H1 (cell line): Measurements from ENCODE around the gene ARF6. TPM values are rescaled to one million over a fixed set of nuclear protein-coding genes. Genes with fewer than 3 reads are reported as not detected.

Experiments used
- CTCF ChIA-PET: fragments of 300-600 bp; sonication (Branson Sonifier 250); formaldehyde crosslinking; loops from one replicate; lab custom pipeline; 2021; ENCODE audit not compliant: partially characterized antibody; lab: Charles Lee
- POLR2A ChIA-PET: fragments of 300-600 bp; sonication (Branson Sonifier 250); formaldehyde crosslinking; loops from one replicate; lab custom pipeline; 2021; ENCODE audit warnings: inconsistent platforms; ENCODE audit not compliant: partially characterized antibody; lab: Charles Lee
- DNase-seq, 2 experiments: peaks; one replicate each; pipeline versions ENCODE4 v3.0.0 to v3.0.0-alpha.2; 2010 to 2022; ENCODE audit warnings: low spot score in 2 of 2, low read depth in 1 of 2, mixed read lengths in 1 of 2
- FAIRE-seq: peaks from 2 replicates; lab custom pipeline; 2011; peaks lifted over from hg19 to GRCh38; lab: Jason Lieb, UNC
- H2AFZ ChIP-seq: 2 replicates; pipeline ENCODE4 v1.8.1; 2012; ENCODE audit warnings: low read length, inconsistent platforms
- H2AK5ac ChIP-seq: 2 replicates; pipeline ENCODE4 v1.6.1; 2013; ENCODE audit warnings: low read depth, low read length
- H2BK120ac ChIP-seq: replicated peaks from 2 replicates; pipeline ENCODE3; 2013; ENCODE audit warnings: low read depth, low read length, inconsistent platforms
- H2BK12ac ChIP-seq: 2 replicates; pipeline ENCODE4 v1.6.1; 2013; ENCODE audit warnings: low read depth, low read length
- H2BK15ac ChIP-seq: 2 replicates; pipeline ENCODE4 v1.6.1; 2013; ENCODE audit warnings: low read length
- H2BK20ac ChIP-seq: 2 replicates; pipeline ENCODE4 v1.6.1; 2013; ENCODE audit warnings: low read length
- H2BK5ac ChIP-seq: 2 replicates; pipeline ENCODE4 v1.6.1; 2013; ENCODE audit warnings: low read depth, low read length
- H3K14ac ChIP-seq: 2 replicates; pipeline ENCODE4 v1.6.1; 2013; ENCODE audit warnings: inconsistent platforms; ENCODE audit not compliant: insufficient read length
- H3K18ac ChIP-seq: 2 replicates; pipeline ENCODE4 v1.6.1; 2013; ENCODE audit warnings: low read length; ENCODE audit errors: extremely low read depth
- H3K23ac ChIP-seq: 2 replicates; pipeline ENCODE4 v1.6.1; 2013; ENCODE audit warnings: inconsistent platforms; ENCODE audit not compliant: insufficient read length
- H3K23me2 ChIP-seq: 2 replicates; pipeline ENCODE4 v1.6.1; 2013; ENCODE audit warnings: low read depth, low read length
- H3K27ac ChIP-seq: 2 replicates; pipeline ENCODE4 v1.6.1; 2011; ENCODE audit warnings: low read depth, low read length, inconsistent platforms
- H3K27me3 ChIP-seq, 4 experiments: replicated peaks in 1 of 4; 1 replicate in 1 of 4; 2 replicates in 3 of 4; pipeline versions ENCODE4 v1.6.1 to v1.8.1; 2011 to 2013; ENCODE audit warnings: low read length in 3 of 4, mild to moderate bottlenecking in 3 of 4, inconsistent platforms in 2 of 4, mixed read lengths in 2 of 4, moderate library complexity in 1 of 4; ENCODE audit not compliant: control insufficient read depth in 3 of 4, insufficient read depth in 3 of 4; ENCODE audit errors: extremely low read depth in 1 of 4
- H3K36me3 ChIP-seq, 4 experiments: 2 replicates each; pipeline versions ENCODE4 v1.6.1 to v1.8.1; 2011 to 2013; ENCODE audit warnings: mild to moderate bottlenecking in 4 of 4, low read length in 3 of 4, moderate library complexity in 2 of 4, control low read depth in 1 of 4, inconsistent platforms in 1 of 4; ENCODE audit not compliant: insufficient read depth in 4 of 4, control insufficient read depth in 2 of 4
- H3K4ac ChIP-seq: replicated peaks from 2 replicates; pipeline ENCODE3; 2013; ENCODE audit warnings: low read length, low read depth, mixed read lengths, inconsistent platforms; ENCODE audit not compliant: insufficient read length
- H3K4me1 ChIP-seq, 4 experiments: replicated peaks in 1 of 4; 1 replicate in 1 of 4; 2 replicates in 3 of 4; pipeline versions ENCODE4 v1.6.1 to v1.8.1; 2011 to 2013; ENCODE audit warnings: low read length in 3 of 4, inconsistent platforms in 2 of 4, mixed read lengths in 1 of 4; ENCODE audit not compliant: insufficient read depth in 4 of 4, control insufficient read depth in 3 of 4
- H3K4me2 ChIP-seq, 2 experiments: 2 replicates each; pipeline versions ENCODE4 v1.6.1 to v1.8.1; 2011 to 2013; ENCODE audit warnings: low read depth in 2 of 2, low read length in 2 of 2, control low read depth in 1 of 2, inconsistent platforms in 1 of 2, mild to moderate bottlenecking in 1 of 2; ENCODE audit not compliant: insufficient read depth in 1 of 2
- H3K4me3 ChIP-seq, 4 experiments: fragments of 200-600, 300-600 bp in 1 of 4; sonication (generic), shearing (Covaris generic), sonication (Bioruptor Twin) in 1 of 4; 2 replicates each; pipeline versions ENCODE4 v1.5.1 to v1.8.1; 2011 to 2016; ENCODE audit warnings: low read length in 4 of 4, low read depth in 3 of 4, control low read depth in 2 of 4, inconsistent platforms in 2 of 4, mild to moderate bottlenecking in 2 of 4, mixed read lengths in 1 of 4, moderate library complexity in 1 of 4; ENCODE audit not compliant: insufficient read depth in 2 of 4; ENCODE audit errors: extremely low read depth in 1 of 4
- H3K56ac ChIP-seq: replicated peaks from 2 replicates; pipeline ENCODE3; 2013; ENCODE audit warnings: low read depth, mild to moderate bottlenecking, mixed read lengths, low read length, inconsistent platforms; ENCODE audit not compliant: insufficient read length
- H3K79me1 ChIP-seq: 2 replicates; pipeline ENCODE4 v1.6.1; 2013; ENCODE audit warnings: low read depth, low read length, control low read depth
- H3K79me2 ChIP-seq, 2 experiments: 2 replicates each; pipeline versions ENCODE4 v1.6.1 to v1.8.1; 2012 to 2013; ENCODE audit warnings: low read length in 2 of 2, mild to moderate bottlenecking in 2 of 2, inconsistent platforms in 1 of 2; ENCODE audit not compliant: insufficient read depth in 2 of 2, control insufficient read depth in 1 of 2
- H3K9ac ChIP-seq, 4 experiments: replicated peaks in 1 of 4; 1 replicate in 1 of 4; 2 replicates in 3 of 4; pipeline versions ENCODE4 v1.6.1 to v1.8.1; 2011 to 2013; ENCODE audit warnings: low read depth in 3 of 4, low read length in 3 of 4, control low read depth in 2 of 4, mild to moderate bottlenecking in 2 of 4, moderate library complexity in 2 of 4, inconsistent platforms in 1 of 4; ENCODE audit errors: extremely low read depth in 1 of 4
- H3K9me3 ChIP-seq, 2 experiments: 2 replicates each; pipeline versions ENCODE4 v1.6.1 to v1.8.1; 2012 to 2013; ENCODE audit warnings: mild to moderate bottlenecking in 2 of 2, moderate library complexity in 2 of 2, control low read depth in 1 of 2, inconsistent platforms in 1 of 2, low read depth in 1 of 2, low read length in 1 of 2, mixed read lengths in 1 of 2; ENCODE audit not compliant: insufficient read depth in 2 of 2
- H4K20me1 ChIP-seq, 2 experiments: replicated peaks in 1 of 2; 2 replicates each; pipeline versions ENCODE3 to v1.8.1; 2011 to 2013; ENCODE audit warnings: inconsistent platforms in 2 of 2, low read length in 2 of 2, mild to moderate bottlenecking in 1 of 2; ENCODE audit not compliant: insufficient read depth in 2 of 2, control insufficient read depth in 1 of 2
- H4K5ac ChIP-seq: 2 replicates; pipeline ENCODE4 v1.6.1; 2013; ENCODE audit warnings: low read length, low read depth, mixed read lengths, inconsistent platforms; ENCODE audit not compliant: insufficient read length
- H4K8ac ChIP-seq: 2 replicates; pipeline ENCODE4 v1.8.0; 2013; ENCODE audit warnings: mild to moderate bottlenecking, moderate library complexity, low read length, inconsistent platforms; ENCODE audit not compliant: insufficient read depth; ENCODE audit errors: extremely low read depth
- H4K91ac ChIP-seq: replicated peaks from 2 replicates; pipeline ENCODE3; 2013; ENCODE audit warnings: low read length, mixed read lengths, inconsistent platforms; ENCODE audit not compliant: insufficient read length
- ATF2 ChIP-seq: IDR thresholded peaks from 2 replicates; pipeline ENCODE4 v1.6.1; 2012; ENCODE audit warnings: low read length, inconsistent platforms
- BACH1 ChIP-seq: IDR thresholded peaks from 2 replicates; pipeline ENCODE4 v1.6.1; 2012; ENCODE audit warnings: low read length, improper control_type of control experiment
- BCL11A ChIP-seq, 2 experiments: IDR thresholded peaks; one replicate each; pipeline ENCODE4 v1.6.1; 2011; ENCODE audit warnings: low read depth in 2 of 2, low read length in 2 of 2, mild to moderate bottlenecking in 2 of 2
- CEBPB ChIP-seq: IDR thresholded peaks from 2 replicates; pipeline ENCODE4 v1.6.1; 2012; ENCODE audit warnings: low read depth, low read length
- CTBP2 ChIP-seq: IDR thresholded peaks from 2 replicates; pipeline ENCODE4 v1.7.0; 2011; ENCODE audit warnings: borderline replicate concordance, mild to moderate bottlenecking, moderate library complexity, mixed read lengths, low read length; ENCODE audit not compliant: insufficient read depth, insufficient read length
- FOSL1 ChIP-seq: IDR thresholded peaks from 2 replicates; pipeline ENCODE4 v1.6.1; 2011; ENCODE audit warnings: mild to moderate bottlenecking, low read depth, low read length, moderate library complexity; ENCODE audit not compliant: insufficient read depth
- HDAC6 ChIP-seq: IDR thresholded peaks from one replicate; pipeline ENCODE4 v1.7.1; 2012; ENCODE audit warnings: low read depth, mild to moderate bottlenecking, inconsistent platforms, low read length, moderate library complexity
- SRF ChIP-seq: IDR thresholded peaks from 2 replicates; pipeline ENCODE4 v1.6.1; 2011; ENCODE audit warnings: mild to moderate bottlenecking, low read depth, low read length, moderate library complexity
- WGBS, 2 experiments: shearing (Covaris generic) in 1 of 2; methylation state at CpG; one replicate each; pipeline versions ENCODE4 v1.1.6 to v1.1.7; 2013 to 2015; ENCODE audit warnings: low lambda C conversion rate in 2 of 2, mixed read lengths in 2 of 2, inconsistent platforms in 1 of 2, low coverage in 1 of 2, missing lambda C conversion rate in 1 of 2; ENCODE audit not compliant: insufficient replicate concordance in 2 of 2, insufficient coverage in 1 of 2, insufficient read length in 1 of 2; ENCODE audit errors: extremely low coverage in 1 of 2, missing lambda C conversion rate in 1 of 2; 5-methylcytosine and 5-hydroxymethylcytosine counted together
- polyA plus RNA-seq, 7 experiments: library from polyadenylated mRNA; depleted of rRNA in 3 of 7; stranded (reverse) in 5 of 7; unstranded in 2 of 7; fragments of >200 nt in 5 of 7; fragments of 200-250 nt in 2 of 7; gene quantifications; 1 replicate in 5 of 7; 2 replicates in 1 of 7; 4 replicates in 1 of 7; pipeline versions ENCODE4 v1.2.1 to v1.2.3, GENCODE V29; 2011 to 2013; ENCODE audit warnings: missing spikeins in 2 of 7, mixed read lengths in 2 of 7
- total RNA-seq: library from RNA; stranded (reverse); fragmentation: NEBNext Ultra II Directional; extraction: Animal tissue kit (Norgen Biotek cat#: 25700); gene quantifications from 2 replicates; pipeline ENCODE4 v1.2.1, GENCODE V29; 2021

ARF6 gene
- total and polyA plus RNA-seq, 2 of the 8 experiments (the other 6 are each of a cell fraction or from before 2014, with no cell fraction given), result 17.2 to 56.7 TPM

DNA sequence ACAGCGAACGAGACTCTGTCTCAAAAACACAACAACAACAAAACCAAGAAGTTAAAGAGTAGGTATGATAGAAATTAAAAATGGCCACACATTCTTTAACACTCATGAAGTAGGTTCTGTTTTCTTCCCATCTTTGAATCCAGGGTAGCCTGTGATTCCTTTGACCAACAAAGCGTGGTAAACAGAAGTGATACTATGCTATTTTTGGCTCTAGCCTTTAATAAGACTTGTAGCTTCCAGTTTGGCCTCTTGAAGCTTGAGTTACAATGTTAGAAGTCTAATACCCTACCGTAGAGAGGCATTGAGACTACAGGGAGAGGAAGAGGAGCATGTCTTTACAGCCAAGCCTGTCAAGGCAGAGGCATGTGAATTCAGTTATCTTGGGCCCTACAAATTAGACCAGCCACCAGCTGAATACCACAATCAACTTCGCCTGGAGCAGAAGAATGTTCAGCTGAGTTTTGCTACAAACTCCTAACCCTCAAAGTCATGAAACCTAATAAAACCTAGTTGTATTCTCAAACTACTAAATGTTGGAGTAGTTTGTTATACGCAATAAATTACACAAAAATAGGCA lies 35.4 kb upstream of the ARF6 start:
- Histone ChIP-seq H3K56ac (no peak overlapping the region), H4K91ac (no peak overlapping the region), H2BK15ac (no peak overlapping the region), H2AFZ (no peak overlapping the region), H3K4me1 (peaks cover 0 to 4% (median 0%) of the 10 kb centered on the region in 4 experiments; a peak in 2 of 7 replicates), H3K27me3 (no peaks in the 10 kb centered on the region), H3K18ac (no peak overlapping the region), H2AK5ac (no peak overlapping the region), H3K9ac (no peak overlapping the region), H4K20me1 (no peaks in the 10 kb centered on the region), H4K5ac (no peak overlapping the region), H3K79me2 (no peaks in the 10 kb centered on the region), H3K14ac (no peak overlapping the region), H4K8ac (no peak overlapping the region), H2BK20ac (no peak overlapping the region), H3K79me1 (no peaks in the 10 kb centered on the region), H2BK5ac (no peak overlapping the region), H3K4me2 (no peak overlapping the region), H3K36me3 (no peaks in the 10 kb centered on the region), H3K27ac (no peak overlapping the region), H3K9me3 (no peaks in the 10 kb centered on the region), H3K23me2 (peaks cover 7% of the 10 kb centered on the region; the same call in 1 of the 2 replicates), H3K23ac (no peak overlapping the region), H2BK12ac (no peak overlapping the region), H3K4ac (no peak overlapping the region), H2BK120ac (no peak overlapping the region), H3K4me3 (no peak overlapping the region)
- ChIA-PET POLR2A (interaction anchor here (0.7 to 1.2 kb wide), 3 partner anchors 35 to 249 kb away, joined by 3 read pairs; partner anchors contain the start of genes ARF6 and RPL36AL), CTCF (interaction anchor here (0.6 to 1.3 kb wide), 4 partner anchors 22 to 224 kb away, joined by 3 read pairs; no protein-coding TSS in a partner anchor)
- TF ChIP-seq BACH1, result no peak
- no peak for TF ChIP-seq CEBPB
- TF ChIP-seq CTBP2, result no peak
- TF ChIP-seq BCL11A (IDR thresholded peaks at IDR 0.05; ENCODE audit: low read depth in 2 of 2, low read length in 2 of 2), result no peak
- TF ChIP-seq ATF2, result no peak
- TF ChIP-seq HDAC6, result no peak
- TF ChIP-seq SRF, result no peak
- no peak for TF ChIP-seq FOSL1
- FAIRE-seq (no peak), DNase-seq (no peak)
- 92% methylated on average over 6 of the region's 6 CpGs; no CpG with 5 or more reads in 1 of the 2 experiments for WGBS, 2 experiments
